ENCODE data around the gene GHR. TPM values are rescaled to one million over a fixed set of nuclear protein-coding genes. Genes with fewer than 3 reads are reported as not detected.
A peak's percentile ranks its signal among the peaks of the same experiment; 100 is the strongest.

GHR gene
- total RNA-seq, result 10 to 100 TPM; 10.8 to 10.9 TPM

DNA sequence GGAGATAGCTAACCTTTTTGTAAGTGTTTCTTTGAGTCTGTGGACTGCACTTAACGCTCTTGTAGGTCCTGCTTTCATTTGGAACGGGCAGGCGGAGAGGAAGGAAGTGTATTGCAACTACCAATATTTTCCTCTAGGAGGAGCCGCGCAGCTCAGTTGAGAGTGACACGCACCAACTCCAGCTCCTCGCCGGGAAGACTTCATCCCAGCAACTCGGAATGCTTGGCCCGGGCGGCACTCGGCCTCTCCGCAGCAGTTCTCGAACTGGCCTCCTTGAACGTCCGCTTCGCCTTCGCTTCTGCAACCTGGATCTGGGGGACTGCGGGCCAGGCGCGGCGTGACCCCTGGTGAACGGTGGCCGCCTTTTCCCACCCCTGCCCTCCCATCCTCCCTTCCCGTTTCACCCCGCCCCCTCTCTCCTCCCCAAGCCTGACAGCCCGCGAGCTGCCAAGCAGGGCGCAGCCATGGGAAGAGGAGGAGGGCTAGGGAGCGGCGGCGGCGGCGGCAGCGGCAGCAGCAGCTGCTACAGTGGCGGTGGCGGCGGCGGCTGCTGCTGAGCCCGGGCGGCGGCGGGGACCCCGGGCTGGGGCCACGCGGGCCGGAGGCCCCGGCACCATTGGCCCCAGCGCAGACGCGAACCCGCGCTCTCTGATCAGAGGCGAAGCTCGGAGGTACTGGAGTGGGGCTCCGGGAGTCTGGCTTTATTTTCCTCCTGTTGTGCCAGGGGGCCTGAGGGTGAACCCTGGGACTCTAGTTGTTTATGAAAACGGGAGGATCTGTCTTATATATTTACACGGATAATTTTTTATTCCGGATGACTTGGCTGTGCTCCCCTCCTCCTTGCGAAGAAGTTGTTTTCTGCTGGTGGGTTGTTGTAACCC lies at the start of gene GHR:
Gene GHR (plus strand): TSS at position 155 of the 881 bp plus-strand sequence. CDS start 142,436 bp downstream, outside the sequence.
- TF ChIP-seq, protein P1, sequence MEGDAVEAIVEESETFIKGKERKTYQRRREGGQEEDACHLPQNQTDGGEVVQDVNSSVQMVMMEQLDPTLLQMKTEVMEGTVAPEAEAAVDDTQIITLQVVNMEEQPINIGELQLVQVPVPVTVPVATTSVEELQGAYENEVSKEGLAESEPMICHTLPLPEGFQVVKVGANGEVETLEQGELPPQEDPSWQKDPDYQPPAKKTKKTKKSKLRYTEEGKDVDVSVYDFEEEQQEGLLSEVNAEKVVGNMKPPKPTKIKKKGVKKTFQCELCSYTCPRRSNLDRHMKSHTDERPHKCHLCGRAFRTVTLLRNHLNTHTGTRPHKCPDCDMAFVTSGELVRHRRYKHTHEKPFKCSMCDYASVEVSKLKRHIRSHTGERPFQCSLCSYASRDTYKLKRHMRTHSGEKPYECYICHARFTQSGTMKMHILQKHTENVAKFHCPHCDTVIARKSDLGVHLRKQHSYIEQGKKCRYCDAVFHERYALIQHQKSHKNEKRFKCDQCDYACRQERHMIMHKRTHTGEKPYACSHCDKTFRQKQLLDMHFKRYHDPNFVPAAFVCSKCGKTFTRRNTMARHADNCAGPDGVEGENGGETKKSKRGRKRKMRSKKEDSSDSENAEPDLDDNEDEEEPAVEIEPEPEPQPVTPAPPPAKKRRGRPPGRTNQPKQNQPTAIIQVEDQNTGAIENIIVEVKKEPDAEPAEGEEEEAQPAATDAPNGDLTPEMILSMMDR (IDR thresholded peaks at IDR 0.05), result peak; percentile 75 to 88
- Histone ChIP-seq H3K27me3 (no peaks in the 10 kb centered on the region), H3K9me3 (no peaks in the 10 kb centered on the region), H3K27ac (peak within 1 kb of the TSS; percentile 77 to 81), H3K4me1 (peaks cover 0 to 22% of the 10 kb centered on the region in 2 donors), H3K4me3 (peak within 1 kb of the TSS; percentile 51 to 72), H3K36me3 (no peaks in the 10 kb centered on the region)
- DNase-seq (ENCODE audit: low spot score), result peak; percentile 92

DNA sequence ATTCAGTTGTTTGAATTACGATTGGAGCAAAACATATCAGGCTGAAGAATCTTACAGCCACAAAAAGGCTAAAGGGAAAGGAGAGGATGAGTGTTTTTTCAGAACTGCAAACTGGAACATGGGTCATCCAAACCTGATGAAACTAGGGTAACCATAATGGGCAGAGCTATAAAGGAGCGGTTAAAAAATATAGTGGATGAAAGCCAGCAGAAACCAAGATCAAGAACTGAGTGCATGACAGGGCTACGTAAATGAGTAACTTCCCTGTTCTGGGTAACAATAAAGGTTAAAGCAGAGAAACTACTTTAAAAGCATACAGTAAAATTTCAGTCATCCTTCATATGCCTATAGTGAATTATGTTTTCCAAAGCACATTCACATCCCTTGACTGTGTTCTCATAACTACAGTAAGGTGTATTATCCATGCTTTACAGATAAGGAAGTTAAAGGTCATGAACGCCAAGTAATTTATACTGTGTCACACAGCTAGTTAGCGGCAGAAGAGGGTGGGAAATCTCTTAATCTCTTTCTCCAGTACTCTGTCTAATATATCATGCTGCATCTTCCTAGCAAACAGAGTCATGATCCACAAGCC lies 48.5 kb upstream of the GHR start:
- H3K4me1 ChIP-seq, result no peaks in the 10 kb centered on the region
- H3K4me3 ChIP-seq, result no peak overlapping the region
- no peaks in the 10 kb centered on the region for H3K9me3 ChIP-seq
- no peaks in the 10 kb centered on the region for H3K36me3 ChIP-seq
- DNase-seq (ENCODE audit: low spot score), result no peak
- no peaks in the 10 kb centered on the region for H3K27me3 ChIP-seq
- TF ChIP-seq, protein P1 (IDR thresholded peaks at IDR 0.05), result no peak
- no peak overlapping the region for H3K27ac ChIP-seq

DNA sequence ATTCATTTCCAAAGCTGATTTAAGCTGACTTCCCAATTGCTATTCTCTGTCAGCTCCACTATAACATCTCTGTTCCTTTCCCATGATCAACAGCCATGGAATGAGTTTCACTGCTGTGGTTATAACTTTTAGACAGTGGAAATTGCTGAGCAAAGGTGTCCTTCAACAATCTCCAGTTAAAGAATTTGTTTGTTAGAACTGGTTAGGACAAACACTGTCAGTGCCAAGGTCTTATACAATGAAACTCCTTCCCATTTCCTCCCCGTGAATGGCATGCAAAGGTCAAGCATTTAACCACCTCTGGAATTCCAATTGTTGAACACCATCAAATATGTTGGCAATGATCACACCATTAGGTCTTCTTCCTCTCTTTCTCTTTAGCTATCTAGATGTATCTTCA lies 45.7 kb upstream of the GHR start:
- Histone ChIP-seq H3K9me3 (no peaks in the 10 kb centered on the region), H3K4me1 (no peaks in the 10 kb centered on the region), H3K36me3 (no peaks in the 10 kb centered on the region), H3K4me3 (no peak overlapping the region), H3K27me3 (no peaks in the 10 kb centered on the region), H3K27ac (no peak overlapping the region)
- no peak for DNase-seq (ENCODE audit: low spot score)
- TF ChIP-seq, protein P1 (IDR thresholded peaks at IDR 0.05), result no peak

DNA sequence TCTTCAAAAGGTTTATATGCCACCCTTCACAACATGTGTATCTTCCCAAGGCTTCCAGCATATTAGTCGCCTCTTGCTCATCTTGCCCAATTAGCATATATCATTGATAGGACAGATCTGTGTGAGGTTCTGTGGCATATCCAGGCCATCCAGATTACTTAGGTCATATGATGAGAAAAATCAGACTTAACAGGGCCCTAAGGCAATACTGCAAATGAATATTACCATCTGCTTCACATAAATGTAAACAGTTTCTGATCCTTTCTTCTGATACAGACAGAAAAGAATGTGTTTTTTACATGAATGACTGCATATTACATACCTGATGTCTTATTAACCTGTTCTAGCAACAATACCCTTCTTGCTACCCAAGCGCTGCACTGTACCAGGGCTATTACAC lies 41.3 kb upstream of the GHR start:
- Histone ChIP-seq H3K4me3 (no peak overlapping the region), H3K9me3 (no peaks in the 10 kb centered on the region), H3K36me3 (no peaks in the 10 kb centered on the region), H3K4me1 (no peaks in the 10 kb centered on the region), H3K27me3 (no peaks in the 10 kb centered on the region), H3K27ac (no peak overlapping the region)
- DNase-seq (ENCODE audit: low spot score), result no peak
- TF ChIP-seq, protein P1 (IDR thresholded peaks at IDR 0.05), result no peak

DNA sequence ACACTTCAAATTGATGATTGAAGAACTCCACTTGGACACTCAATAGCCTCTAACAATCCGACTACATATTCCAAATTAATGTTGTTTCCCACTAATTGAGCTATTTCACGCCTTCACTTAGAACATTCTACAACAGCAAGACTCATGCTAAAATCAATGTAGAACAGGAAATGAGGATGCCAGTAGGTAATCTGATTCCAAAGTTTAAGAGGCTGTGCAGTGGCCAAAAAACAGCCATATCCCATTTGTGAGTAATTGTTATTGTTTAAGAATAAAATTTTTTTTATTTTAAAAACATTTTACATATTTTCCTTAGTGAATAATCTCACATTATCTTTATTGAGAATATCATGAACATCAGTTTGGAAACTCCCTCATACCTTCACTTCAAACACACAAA lies 35.7 kb upstream of the GHR start:
- H3K9me3 ChIP-seq, result peaks cover 0 to 2% of the 10 kb centered on the region in 2 donors
- no peak overlapping the region for H3K27ac ChIP-seq
- H3K27me3 ChIP-seq, result no peaks in the 10 kb centered on the region
- H3K36me3 ChIP-seq, result no peaks in the 10 kb centered on the region
- DNase-seq (ENCODE audit: low spot score), result no peak
- no peak overlapping the region for H3K4me3 ChIP-seq
- no peaks in the 10 kb centered on the region for H3K4me1 ChIP-seq
- TF ChIP-seq, protein P1 (IDR thresholded peaks at IDR 0.05), result no peak
